GM21528 (cell line): ENCODE results near the gene PLXNA2.

Experiments used
- ATAC-seq: cut with Tn5 transposase; IDR thresholded peaks from one replicate; pipeline ENCODE4 v1.9.1; 2021; ENCODE audit warnings: mild to moderate bottlenecking, moderate library complexity; ENCODE audit not compliant: unreplicated experiment, low FRiP score

Gene PLXNA2

DNA sequence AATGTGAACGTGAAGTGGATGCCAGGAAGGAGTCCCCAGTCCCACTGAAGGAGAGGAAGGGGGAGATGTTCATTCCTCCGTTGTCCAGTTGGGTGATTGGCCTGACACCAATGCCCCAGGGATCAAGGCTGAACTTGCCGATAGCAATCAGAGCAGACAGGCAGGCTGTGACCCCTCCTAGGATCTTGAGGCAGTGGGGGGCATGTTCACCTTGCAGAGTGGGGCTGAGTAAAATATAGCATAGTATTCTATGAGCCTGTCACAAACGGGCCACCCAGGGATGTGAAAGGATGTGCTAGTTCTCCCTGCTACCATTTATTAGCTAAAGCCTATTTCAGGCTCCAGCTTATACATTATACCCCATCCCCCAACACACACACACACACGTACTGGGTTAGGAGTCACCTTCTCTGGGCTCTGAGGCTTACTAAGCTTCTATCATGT lies 252.6 kb downstream of the PLXNA2 start:
- no peak for ATAC-seq

DNA sequence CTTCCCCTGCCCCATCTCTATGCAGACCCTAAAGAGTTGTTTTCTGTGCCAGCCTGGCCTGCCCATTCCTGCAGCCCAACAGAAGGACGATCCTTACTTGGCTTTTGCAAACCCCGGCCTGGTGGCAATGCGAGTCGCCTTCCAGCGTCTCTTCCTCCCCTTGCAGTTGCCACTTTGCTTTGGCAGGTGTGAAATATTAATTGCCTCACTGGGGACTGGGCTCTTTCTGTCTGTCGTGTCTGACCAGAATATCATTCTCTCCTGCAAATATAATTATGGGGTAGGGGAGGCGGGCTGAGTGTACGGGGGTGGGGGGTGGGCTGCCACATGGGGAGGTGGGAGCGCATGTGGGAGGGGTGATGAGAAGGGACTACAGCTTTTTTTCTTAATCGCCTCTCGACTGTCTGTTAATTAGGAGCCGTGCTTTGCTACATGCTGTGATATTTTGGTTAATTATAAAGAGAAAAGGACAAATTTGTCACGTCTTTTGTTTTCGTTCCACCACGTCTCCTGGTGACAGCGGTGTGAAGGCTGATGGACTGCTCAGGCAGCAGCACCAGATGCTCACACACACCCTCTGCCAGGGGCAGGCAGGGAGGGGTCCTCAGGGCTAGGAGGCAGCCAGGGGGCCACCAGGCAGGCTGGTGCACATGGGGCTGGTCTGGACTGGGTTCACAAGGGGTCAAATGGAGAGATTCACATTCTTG lies 253.2 kb downstream of the PLXNA2 start:
- no peak for ATAC-seq

- no peak for ATAC-seq
Measured at GRCh38 chr1:207990455-207990854, 253.7 kb downstream of the PLXNA2 start.

- ATAC-seq = no peak
Measured at GRCh38 chr1:207988326-207989165, 255.6 kb downstream of the PLXNA2 start.

GRCh38 chr1:207987164-207987563 lies 257.0 kb downstream of the PLXNA2 start:
- no peak for ATAC-seq

DNA sequence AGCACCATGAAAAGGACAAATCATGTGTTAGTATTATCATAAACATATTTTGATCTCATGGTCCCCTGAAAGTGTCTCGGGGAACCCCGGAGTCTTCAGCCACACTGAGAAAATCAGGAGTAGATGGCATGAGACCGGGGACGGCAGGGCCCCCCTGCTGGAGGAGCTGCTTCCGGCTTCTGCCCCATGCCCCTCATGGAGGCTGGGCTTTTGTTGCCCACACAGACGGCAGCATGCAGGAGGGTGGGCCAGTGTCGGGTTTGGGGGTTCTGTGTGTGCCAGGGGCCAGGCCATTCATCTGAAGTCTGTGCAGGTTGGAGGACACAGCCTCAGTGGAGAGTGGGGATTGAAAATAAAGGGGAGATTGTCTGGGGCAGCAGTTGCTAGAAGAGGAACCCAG lies 258.2 kb downstream of the PLXNA2 start:
- ATAC-seq = no peak

- ATAC-seq = no peak
Measured at GRCh38 chr1:207984831-207985572, 259.2 kb downstream of the PLXNA2 start.

DNA sequence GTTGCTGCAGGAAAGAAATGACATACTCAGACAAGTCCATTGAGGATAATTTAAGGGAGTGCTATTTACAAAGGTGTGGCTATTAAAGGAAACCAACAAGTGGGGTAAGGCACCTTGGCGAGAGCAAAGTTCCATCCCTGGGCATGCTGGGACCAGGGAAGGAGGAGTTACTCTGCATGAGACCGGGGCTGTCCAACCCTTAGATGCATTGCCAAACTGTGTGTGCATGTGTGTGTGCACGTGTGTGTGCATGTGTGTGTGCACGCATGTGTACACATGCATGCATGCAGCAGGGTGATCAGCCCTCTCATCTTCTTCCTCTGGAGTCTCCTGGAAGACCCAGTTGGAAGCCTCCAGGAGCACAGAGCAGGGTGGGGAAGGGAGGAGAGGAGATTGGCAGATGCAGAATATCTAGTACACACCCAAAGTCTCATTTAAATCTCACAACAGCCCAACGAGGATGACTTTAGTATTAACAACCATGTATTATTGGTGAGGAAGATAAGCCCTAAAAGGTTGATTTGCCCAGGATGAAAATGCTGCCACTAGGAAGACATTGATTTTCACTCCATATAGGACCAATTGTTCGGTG lies 261.0 kb downstream of the PLXNA2 start:
- no peak for ATAC-seq

DNA sequence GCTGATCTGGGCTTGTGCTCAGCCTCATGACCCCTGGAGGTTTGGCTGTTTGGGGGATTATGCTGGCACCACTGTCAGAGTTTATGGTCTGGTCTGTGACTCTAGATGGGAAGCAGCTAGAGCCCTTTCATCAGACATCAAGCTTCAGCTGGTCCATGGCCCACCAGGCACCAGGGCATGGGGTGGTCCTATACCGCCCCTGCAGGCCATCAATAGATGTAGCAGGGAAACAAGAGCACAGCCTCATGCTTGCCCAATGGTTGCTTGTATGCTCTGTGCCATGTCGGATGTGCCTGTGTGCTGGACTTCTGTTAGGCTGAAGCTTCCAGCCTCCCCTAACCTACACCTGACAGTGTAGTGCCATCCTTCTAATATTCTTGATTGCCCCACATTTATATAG lies 262.2 kb downstream of the PLXNA2 start:
- ATAC-seq = no peak

GRCh38 chr1:207978441-207978840 lies 265.7 kb downstream of the PLXNA2 start:
- ATAC-seq = no peak

DNA sequence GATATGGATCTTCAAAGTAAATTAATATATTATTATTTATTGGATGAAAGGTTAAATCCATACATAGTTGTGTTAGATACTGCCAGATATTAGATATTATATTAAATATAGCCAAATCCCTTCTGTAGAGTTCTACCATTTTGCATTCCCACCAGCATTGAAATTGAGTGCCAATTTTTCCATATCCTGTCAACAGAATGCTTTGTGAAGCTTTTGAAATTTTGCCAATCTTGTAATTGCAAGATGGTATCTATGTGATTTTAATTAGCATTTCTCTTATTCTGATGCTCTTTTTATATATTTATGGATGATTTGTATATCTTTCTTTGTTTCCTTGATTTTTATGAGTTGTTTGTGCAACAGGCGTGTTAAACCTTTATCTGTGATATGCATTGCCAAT lies 266.3 kb downstream of the PLXNA2 start:
- no peak for ATAC-seq

GRCh38 chr1:207973898-207974568 lies 270.2 kb downstream of the PLXNA2 start:
- no peak for ATAC-seq

DNA sequence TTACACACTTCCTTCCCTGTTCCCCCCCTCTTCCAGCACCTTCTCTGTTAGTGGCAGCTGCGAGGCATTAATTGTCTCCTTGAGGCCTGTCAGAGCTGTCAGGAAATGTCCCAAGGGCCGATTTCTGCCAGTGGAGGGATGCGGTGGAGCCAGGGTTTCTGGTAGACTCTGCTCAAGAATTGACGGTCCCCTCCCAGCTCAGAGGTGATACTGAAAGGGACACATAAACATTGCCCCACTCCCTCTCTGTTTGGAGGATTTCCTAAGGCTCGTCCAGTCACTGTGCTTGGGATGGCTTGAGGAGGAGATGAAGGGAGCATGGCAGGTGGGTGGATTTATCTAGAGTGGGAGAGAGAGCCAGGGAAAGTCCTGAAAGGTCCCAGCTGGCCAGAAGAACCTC lies 271.8 kb downstream of the PLXNA2 start:
- no peak for ATAC-seq
